HG03521 (cell line): Measurements from ENCODE around the gene GPC6.
"Not testable (repeated sequence)": the region's sequence is repeated elsewhere in the genome, so short reads cannot be mapped to it uniquely, and the experiment has no call there.

ENCODE experiments used
- ATAC-seq: cut with Tn5 transposase; IDR thresholded peaks from one replicate; pipeline ENCODE4 v1.9.1; 2021; ENCODE audit warnings: mild to moderate bottlenecking, moderate library complexity; ENCODE audit not compliant: unreplicated experiment

GPC6 gene

GRCh38 chr13:94259984-94260383 is 1033.4 kb downstream of the GPC6 start:
- ATAC-seq: no peak

- no peak for ATAC-seq
Measured at GRCh38 chr13:94261163-94261562, 1034.6 kb downstream of the GPC6 start.

GRCh38 chr13:94263038-94263437 is 1036.4 kb downstream of the GPC6 start:
- no peak for ATAC-seq

GRCh38 chr13:94267581-94268366 is 1041.2 kb downstream of the GPC6 start:
- ATAC-seq: no peak

GRCh38 chr13:94268661-94269060 is 1042.1 kb downstream of the GPC6 start:
- ATAC-seq: no peak

GRCh38 chr13:94269557-94269956 is 1043.0 kb downstream of the GPC6 start:
- no peak for ATAC-seq

GRCh38 chr13:94270556-94270955 is 1043.9 kb downstream of the GPC6 start:
- no peak for ATAC-seq

GRCh38 chr13:94272038-94272437 is 1045.4 kb downstream of the GPC6 start:
- ATAC-seq: no peak

- no peak for ATAC-seq
Measured at GRCh38 chr13:94280349-94280748, 1053.7 kb downstream of the GPC6 start.

GRCh38 chr13:94280845-94281244 is 1054.2 kb downstream of the GPC6 start:
- ATAC-seq: no peak

- ATAC-seq: no peak
Measured at GRCh38 chr13:94286581-94286980, 1060.0 kb downstream of the GPC6 start.

- no peak for ATAC-seq
Measured at GRCh38 chr13:94291631-94292322, 1065.2 kb downstream of the GPC6 start.

- no peak for ATAC-seq
Measured at GRCh38 chr13:94292323-94292640, 1065.7 kb downstream of the GPC6 start.

GRCh38 chr13:94296471-94296870 is 1069.9 kb downstream of the GPC6 start:
- no peak for ATAC-seq

- ATAC-seq: no peak
Measured at GRCh38 chr13:94298346-94298745, 1071.7 kb downstream of the GPC6 start.

GRCh38 chr13:94300401-94300800 is 1073.8 kb downstream of the GPC6 start:
- no peak for ATAC-seq

GRCh38 chr13:94301487-94301886 is 1074.9 kb downstream of the GPC6 start:
- ATAC-seq: no peak

GRCh38 chr13:94302847-94303565 is 1076.4 kb downstream of the GPC6 start:
- ATAC-seq: not testable (repeated sequence)

- no peak for ATAC-seq
Measured at GRCh38 chr13:94303644-94304174, 1077.1 kb downstream of the GPC6 start.

GRCh38 chr13:94305033-94305432 is 1078.4 kb downstream of the GPC6 start:
- no peak for ATAC-seq

- no peak for ATAC-seq
Measured at GRCh38 chr13:94305463-94305862, 1078.9 kb downstream of the GPC6 start.

- ATAC-seq: no peak
Measured at GRCh38 chr13:94305934-94306333, 1079.3 kb downstream of the GPC6 start.
